Right lobe of liver (tissue), 6 donors: ENCODE measurements around the gene APP. TPM values are rescaled to one million over a fixed set of nuclear protein-coding genes. Genes with fewer than 3 reads are reported as not detected.

ENCODE experiments used
- ATAC-seq, 4 donors: fragments of 200-7000 bp; cut with Tn5 transposase; one replicate each; pipeline ENCODE4 v1.9.1; 2020; ENCODE audit warnings: mild to moderate bottlenecking in 4 of 4, moderate library complexity in 4 of 4
- DNase-seq, 3 donors: peaks; one replicate each; pipeline ENCODE4 v3.0.0-alpha.2; 2020
- H3K27ac ChIP-seq, 3 donors: fragments of 200-600 bp; one replicate each; pipeline ENCODE4 v1.8.0; 2022
- H3K27me3 ChIP-seq, 2 donors: fragments of 200-600 bp; one replicate each; pipeline ENCODE4 v1.8.0; 2022
- H3K36me3 ChIP-seq, 4 donors: fragments of 200-600 bp; sonication (generic) in 1 of 4; one replicate each; pipeline versions ENCODE4 v1.5.1 to v1.8.0; 2017 to 2022; ENCODE audit warnings: control low read depth in 1 of 4
- H3K4me1 ChIP-seq, 4 donors: fragments of 200-600 bp; sonication (generic) in 1 of 4; one replicate each; pipeline versions ENCODE4 v1.5.1 to v1.8.0; 2017 to 2022; ENCODE audit warnings: control low read depth in 1 of 4
- H3K4me3 ChIP-seq, 3 donors: fragments of 200-600 bp; one replicate each; pipeline ENCODE4 v1.8.0; 2022
- H3K9me3 ChIP-seq, 4 donors: fragments of 200-600 bp; sonication (generic) in 1 of 4; one replicate each; pipeline versions ENCODE4 v1.5.1 to v1.8.0; 2017 to 2022; ENCODE audit warnings: control low read depth in 1 of 4
- POLR2A ChIP-seq: fragments of 450-650 bp; IDR thresholded peaks from one replicate; pipeline ENCODE4 v1.6.1; 2017; ENCODE audit warnings: antibody characterized with exemption, mild to moderate bottlenecking
- WGBS: methylation state at CpG from one replicate; pipeline ENCODE4 v1.1.6; 2018; ENCODE audit warnings: low coverage, low lambda C conversion rate; ENCODE audit not compliant: insufficient coverage; ENCODE audit errors: missing lambda C conversion rate; 5-methylcytosine and 5-hydroxymethylcytosine counted together
- intact Hi-C, 2 donors: fragments of 100-400 bp; cut with DNase I; formaldehyde crosslinking; loops; one replicate each; pipeline versions ENCODE4 v1.11.2 to v1.14.1; 2022
- long read RNA-seq: library from polyadenylated mRNA; unstranded; transcript quantifications from one replicate; pipeline ENCODE4 v2.0.0, GENCODE V29; 2019
- total RNA-seq, 6 experiments: library from RNA; depleted of rRNA in 2 of 6; stranded (reverse); fragments of >200 nt in 2 of 6; fragmentation: NEBNext Ultra II Directional in 3 of 6; extraction: Animal tissue kit (Norgen Biotek cat#: 25700) in 3 of 6; gene quantifications; one replicate each; pipeline versions ENCODE4 v1.1.0 to v1.2.4, GENCODE V29; 2016 to 2023
- TF ChIP-seq, protein P1 (sequence below), 4 donors: fragments of 200-600 bp in 3 of 4; fragments of 450-650 bp in 1 of 4; IDR thresholded peaks; one replicate each; pipeline versions ENCODE4 v1.5.1 to v1.8.0; 2016 to 2022; ENCODE audit warnings: antibody characterized with exemption in 4 of 4, mild to moderate bottlenecking in 2 of 4
- donor health status: DM: no; HTN: yes; CAD: no.
- donor health status: DM: no; HTN: no; CAD: no.
- donor health status: DM: no; HTN: no; CAD: no.
- donor health status: DM: no; HTN: yes; CAD: no.
- donor health status: DM: no; HTN: yes; CAD: no.

Gene APP
- 100 to 1,000 TPM; 127 to 262 (median 208) TPM for total RNA-seq
- long read RNA-seq, partial matches to known transcripts = 0 of 2 reads
- long read RNA-seq, other reads (novel, unspliced or antisense) = 2 of 2 reads

DNA sequence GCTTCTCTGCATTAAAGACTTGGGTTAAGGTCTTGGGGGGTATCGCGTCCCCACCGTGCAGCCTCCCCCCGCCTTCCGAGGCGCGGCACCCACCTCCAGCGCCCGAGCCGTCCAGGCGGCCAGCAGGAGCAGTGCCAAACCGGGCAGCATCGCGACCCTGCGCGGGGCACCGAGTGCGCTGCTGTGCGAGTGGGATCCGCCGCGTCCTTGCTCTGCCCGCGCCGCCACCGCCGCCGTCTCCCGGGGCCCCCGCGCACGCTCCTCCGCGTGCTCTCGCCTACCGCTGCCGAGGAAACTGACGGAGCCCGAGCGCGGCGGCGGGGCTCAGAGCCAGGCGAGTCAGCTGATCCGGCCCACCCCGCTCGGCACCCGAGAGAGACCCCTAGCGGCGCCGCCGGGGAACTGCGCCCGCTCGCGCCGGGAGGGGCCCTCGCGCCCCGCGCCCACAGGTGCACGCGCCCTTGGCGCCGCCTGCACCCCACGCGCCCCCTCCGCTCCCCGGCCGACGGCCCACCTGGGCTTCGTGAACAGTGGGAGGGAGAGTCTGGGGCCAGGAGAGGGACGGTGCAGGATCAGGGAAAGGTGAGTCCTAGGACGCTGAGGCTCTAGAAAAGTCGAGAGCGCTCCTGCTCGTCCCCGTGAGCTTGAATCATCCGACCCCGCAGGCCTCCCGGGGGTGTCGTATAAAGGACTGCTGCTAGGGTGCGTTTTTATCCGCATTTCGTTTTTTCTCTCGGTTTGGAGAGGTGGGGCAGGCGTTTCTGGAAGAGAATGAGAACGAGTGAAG, at the start of gene APP:
Gene APP (minus strand): TSS at position 300 of the 787 bp plus-strand sequence. CDS start 150 bp downstream, at position 150.
- Histone ChIP-seq H3K27ac (peak within 1 kb of the TSS; percentile 88 to 97 (median 96)), H3K4me1 (peaks cover 0 to 18% (median 8%) of the 10 kb centered on the region in 4 donors), H3K4me3 (peak within 1 kb of the TSS; percentile 72 to 90 (median 84)), H3K36me3 (no peaks in the 10 kb centered on the region), H3K9me3 (no peaks in the 10 kb centered on the region), H3K27me3 (no peaks in the 10 kb centered on the region)
- peak; percentile 78 to 89 (median 87) for ATAC-seq
- peak; percentile 89 to 90 (median 89) for DNase-seq
- intact Hi-C loops = loop anchor here in 1 of 2 donors (10.0 kb wide), 1 partner anchor 286 kb away; no protein-coding TSS in a partner anchor
- WGBS = 1% methylated on average over 27 of the region's 88 CpGs
- peak; percentile 95 for TF ChIP-seq POLR2A
- TF ChIP-seq, protein P1, sequence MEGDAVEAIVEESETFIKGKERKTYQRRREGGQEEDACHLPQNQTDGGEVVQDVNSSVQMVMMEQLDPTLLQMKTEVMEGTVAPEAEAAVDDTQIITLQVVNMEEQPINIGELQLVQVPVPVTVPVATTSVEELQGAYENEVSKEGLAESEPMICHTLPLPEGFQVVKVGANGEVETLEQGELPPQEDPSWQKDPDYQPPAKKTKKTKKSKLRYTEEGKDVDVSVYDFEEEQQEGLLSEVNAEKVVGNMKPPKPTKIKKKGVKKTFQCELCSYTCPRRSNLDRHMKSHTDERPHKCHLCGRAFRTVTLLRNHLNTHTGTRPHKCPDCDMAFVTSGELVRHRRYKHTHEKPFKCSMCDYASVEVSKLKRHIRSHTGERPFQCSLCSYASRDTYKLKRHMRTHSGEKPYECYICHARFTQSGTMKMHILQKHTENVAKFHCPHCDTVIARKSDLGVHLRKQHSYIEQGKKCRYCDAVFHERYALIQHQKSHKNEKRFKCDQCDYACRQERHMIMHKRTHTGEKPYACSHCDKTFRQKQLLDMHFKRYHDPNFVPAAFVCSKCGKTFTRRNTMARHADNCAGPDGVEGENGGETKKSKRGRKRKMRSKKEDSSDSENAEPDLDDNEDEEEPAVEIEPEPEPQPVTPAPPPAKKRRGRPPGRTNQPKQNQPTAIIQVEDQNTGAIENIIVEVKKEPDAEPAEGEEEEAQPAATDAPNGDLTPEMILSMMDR (IDR thresholded peaks at IDR 0.05) = peak; percentile 97 to 100 (median 99)

DNA sequence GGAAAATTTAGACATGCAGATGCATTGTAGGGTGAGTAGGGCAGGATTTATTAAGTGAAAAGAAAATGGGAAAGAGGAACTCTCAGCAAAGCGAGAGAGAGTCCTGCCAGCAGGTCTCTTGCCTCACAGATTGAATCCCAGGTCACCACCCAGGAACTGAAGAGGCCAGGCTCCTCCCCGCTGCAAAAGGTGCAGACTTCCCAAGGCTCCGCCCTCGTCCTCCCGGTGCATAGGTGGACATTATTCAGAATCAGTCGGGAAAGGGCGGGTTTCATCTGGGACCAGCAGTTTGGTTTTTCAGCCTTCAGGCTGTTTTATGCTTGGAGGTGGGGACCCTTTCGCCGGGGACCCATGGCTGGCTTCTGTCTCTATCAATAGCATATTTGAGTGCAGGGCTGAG, 41.6 kb upstream of the APP start:
- TF ChIP-seq, protein P1 (IDR thresholded peaks at IDR 0.05) = no peak
- TF ChIP-seq POLR2A = no peak
- Histone ChIP-seq H3K4me3 (no peak overlapping the region), H3K9me3 (no peaks in the 10 kb centered on the region), H3K36me3 (no peaks in the 10 kb centered on the region), H3K27ac (no peak overlapping the region), H3K27me3 (no peaks in the 10 kb centered on the region), H3K4me1 (no peaks in the 10 kb centered on the region)
- ATAC-seq (no peak), DNase-seq (no peak)
- intact Hi-C loops = no loop called here
- 70% methylated on average over 6 of the region's 9 CpGs for WGBS

DNA sequence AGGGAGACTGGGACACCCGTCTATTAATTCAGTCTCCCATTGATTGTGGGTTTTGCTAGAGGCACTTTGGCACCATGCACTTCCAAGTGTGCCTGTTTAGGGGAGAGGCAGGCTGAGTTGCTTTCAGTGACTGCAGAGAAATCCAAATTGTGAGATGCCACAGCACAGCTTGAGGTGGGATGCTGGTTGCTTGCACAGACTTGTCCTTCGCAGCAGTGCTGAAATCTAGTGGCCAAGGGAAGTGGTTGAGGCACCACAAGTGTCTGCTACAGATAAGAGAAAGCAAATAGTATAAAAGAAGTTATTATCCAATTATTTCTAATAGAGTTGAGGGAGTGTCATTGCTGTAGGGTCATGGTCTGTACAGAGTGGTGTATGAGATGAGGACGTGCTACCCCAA, 40.0 kb upstream of the APP start:
- TF ChIP-seq POLR2A = no peak
- TF ChIP-seq, protein P1 (IDR thresholded peaks at IDR 0.05) = no peak
- Histone ChIP-seq H3K4me1 (no peaks in the 10 kb centered on the region), H3K27ac (no peak overlapping the region), H3K9me3 (no peaks in the 10 kb centered on the region), H3K27me3 (no peaks in the 10 kb centered on the region), H3K4me3 (no peak overlapping the region), H3K36me3 (no peaks in the 10 kb centered on the region)
- ATAC-seq = no peak
- intact Hi-C loops = no loop called here
- WGBS = 43% methylated on average over 3 of the region's 3 CpGs
- no peak for DNase-seq

DNA sequence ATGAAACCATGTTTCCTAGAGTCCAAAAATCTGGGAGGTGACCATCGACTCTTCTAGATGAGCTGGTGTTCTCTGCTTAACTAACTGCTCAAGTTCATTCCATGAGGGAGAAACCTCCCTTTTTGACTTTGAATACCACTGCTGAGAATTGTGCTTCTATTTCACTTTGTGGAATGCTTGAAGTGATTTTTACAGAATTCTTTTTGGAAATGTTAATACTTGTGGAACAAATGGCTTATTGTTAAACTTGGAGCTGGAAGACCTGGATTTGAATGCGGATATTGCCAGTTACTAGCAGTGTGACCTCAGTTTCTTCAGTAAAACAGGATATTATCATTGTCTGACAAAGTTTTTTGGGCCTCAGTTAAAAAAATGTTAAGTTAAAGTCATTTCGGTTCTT, 36.5 kb upstream of the APP start:
- H3K27ac ChIP-seq = no peak overlapping the region
- TF ChIP-seq, protein P1 (IDR thresholded peaks at IDR 0.05) = no peak
- intact Hi-C loops = no loop called here
- 75% methylated on average over 3 of the region's 3 CpGs for WGBS
- ATAC-seq (no peak), DNase-seq (no peak)
- no peak overlapping the region for H3K4me3 ChIP-seq
- no peaks in the 10 kb centered on the region for H3K9me3 ChIP-seq
- H3K27me3 ChIP-seq = no peaks in the 10 kb centered on the region
- H3K4me1 ChIP-seq = no peaks in the 10 kb centered on the region
- no peaks in the 10 kb centered on the region for H3K36me3 ChIP-seq
